NCI-H1930 (cell line): Measurements from ENCODE around the gene TTC9C.
"Not testable (repeated sequence)": the region's sequence is repeated elsewhere in the genome, so short reads cannot be mapped to it uniquely, and the experiment has no call there.

ENCODE experiments used
- DNase-seq, 2 experiments: peaks; one replicate each; lab custom pipeline; 2025; lab: John Stamatoyannopoulos, UW

The TTC9C gene

DNA sequence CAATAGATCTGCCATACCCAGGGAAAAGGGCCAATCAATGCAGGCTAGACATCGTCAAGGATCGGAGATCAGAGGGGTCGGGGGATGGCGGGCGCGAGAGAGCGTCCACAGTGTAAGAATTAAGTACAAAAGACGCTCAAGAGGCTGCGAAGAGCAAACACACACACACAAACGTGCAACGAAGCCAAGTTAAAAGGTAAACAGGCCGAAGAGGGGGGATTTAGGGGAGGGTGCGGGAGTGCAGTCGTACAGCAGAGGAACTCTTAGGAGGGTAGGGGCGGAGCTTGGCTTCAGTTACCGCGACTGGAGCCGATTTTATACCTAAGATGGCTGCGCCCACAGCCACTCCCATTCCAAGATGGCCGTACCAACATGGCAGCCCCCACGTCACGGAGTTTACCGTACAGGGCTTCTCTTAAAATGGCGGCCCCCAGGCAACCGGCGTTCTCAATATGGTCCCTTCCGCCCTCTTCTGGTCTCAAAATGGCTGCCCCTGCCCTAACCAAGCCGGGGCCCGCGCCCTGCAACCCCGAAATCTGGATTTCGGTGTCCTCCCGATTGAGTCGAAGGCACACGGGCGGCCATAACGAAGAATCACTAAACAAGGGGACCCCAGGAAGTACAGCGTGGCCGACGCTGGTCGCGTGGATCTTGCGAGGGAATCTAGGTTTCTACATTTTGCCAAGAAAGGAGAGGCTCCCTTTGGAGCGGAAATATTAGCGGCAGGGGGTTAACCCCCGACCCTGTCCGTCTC, 18.9 kb upstream of the TTC9C start:
- peak; percentile 95 to 97 for DNase-seq

GRCh38 chr11:62710001-62710345, 18.3 kb upstream of the TTC9C start:
- no peak for DNase-seq

DNA sequence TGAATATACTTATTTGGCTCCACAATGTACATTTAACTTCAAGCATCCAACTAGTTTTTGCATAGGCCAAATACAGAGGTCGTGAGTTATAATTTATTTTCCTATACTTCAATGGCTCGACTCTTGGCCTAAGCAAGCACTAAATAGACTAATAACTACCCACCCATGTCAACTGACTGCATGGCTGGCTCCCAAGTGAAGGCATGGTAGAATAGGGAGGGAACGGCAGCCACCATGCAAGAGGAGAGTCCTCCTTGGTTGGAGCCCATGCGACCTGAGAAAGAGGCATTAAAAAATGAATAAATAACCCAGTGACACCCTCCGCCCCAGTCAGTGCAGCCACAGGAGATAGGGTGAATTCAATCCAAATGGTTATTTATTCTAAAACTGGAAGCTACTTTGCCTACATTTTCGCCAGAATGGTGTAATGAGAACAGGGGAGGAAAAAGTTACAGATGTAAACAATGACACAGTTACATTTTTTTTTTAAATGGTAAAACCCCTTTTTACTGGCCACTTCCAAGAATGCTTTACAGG, 15.9 kb upstream of the TTC9C start:
- no peak for DNase-seq

DNA sequence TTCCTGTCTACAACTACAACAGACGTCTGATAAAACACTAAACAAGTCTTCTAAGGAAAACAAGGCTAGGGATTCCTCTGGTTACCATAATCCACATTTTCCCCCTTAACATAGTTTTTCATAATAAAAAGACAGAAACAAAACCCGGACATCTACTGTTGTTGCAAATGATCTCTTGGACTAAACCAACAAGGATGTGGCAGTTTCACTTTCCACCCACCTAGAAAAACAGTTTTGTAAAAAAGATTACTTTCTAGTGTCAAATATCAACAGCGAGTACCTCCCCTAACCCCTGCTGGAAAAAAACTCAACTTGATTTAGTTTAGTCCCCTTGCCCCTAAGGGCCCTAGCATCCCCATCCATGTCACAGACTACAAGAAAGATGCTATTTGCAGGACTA, 15.4 kb upstream of the TTC9C start:
- no peak for DNase-seq

GRCh38 chr11:62713343-62713742, 14.9 kb upstream of the TTC9C start:
- DNase-seq = no peak

GRCh38 chr11:62715150-62716130, 12.8 kb upstream of the TTC9C start:
- DNase-seq = no peak

DNA sequence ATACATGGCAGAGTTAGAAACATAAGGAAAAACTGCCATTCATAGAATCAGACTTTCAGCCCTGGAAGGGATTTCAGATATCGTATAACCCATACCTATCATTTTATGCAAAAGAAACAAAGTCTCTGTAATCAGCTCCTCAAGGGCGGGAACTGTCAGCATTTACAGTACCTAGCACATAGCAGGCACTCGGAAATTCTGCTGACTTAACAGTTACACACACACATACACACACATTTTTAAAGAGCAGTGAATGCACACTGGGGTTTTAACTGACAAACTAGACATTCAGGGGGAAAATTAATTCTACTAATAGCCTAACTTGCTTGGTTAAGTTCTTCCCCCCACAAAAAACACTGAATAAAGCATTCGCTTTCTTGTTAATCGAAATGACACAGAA, 12.1 kb upstream of the TTC9C start:
- no peak for DNase-seq

DNA sequence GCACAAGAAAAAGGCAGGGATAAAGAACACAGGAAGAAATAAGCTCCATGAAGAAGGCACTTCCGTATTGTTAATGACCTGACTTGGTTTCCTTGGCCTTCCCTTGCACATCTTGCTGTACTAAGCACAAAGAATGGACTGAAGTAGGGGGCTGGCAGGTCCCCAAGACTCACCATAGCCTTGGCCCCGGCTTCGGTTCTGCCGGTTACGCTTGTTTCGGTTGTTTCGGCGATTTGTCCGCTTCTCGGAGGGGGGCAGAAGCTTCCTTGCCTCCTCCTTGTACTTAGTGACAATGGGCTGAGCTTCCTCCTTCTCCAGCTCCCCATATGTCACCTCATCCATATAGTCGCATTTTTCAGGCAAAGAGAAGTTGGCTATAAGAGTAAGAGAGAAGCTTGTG, 11.5 kb upstream of the TTC9C start:
- DNase-seq = no peak

DNA sequence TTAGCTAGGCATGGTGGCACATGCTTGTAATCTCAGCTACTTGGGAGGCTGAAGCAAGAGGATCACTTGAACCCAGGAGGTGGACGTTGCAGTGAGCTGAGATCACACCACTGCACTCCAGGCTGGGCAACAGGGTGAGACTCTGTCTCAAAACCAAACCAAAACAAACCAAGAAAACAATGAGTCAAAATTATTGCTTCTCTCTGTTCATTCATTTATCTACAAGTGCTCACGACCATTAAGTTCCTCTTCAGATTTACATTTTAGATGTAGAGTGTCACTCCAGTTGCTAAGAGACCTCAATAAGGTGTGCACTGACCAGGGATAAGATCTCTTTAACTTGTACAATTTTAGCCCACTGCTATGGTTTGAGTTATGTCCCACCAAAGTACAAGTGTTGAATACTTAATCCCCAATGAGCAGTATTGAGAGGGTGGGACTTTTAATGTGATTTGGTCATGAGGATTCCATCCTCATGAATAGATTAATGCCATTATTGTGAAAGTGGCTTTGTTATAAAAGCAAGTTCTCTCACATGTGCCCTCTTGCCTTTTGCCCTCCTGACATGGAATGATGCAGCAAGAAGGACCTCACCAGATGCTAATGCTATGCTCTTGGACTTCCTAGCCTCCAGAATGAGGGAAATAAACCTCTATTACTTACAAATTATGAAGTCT, 8.8 kb upstream of the TTC9C start:
- DNase-seq = no peak

- no peak for DNase-seq
Measured at GRCh38 chr11:62721994-62722393, 6.3 kb upstream of the TTC9C start.

- DNase-seq = no peak
Measured at GRCh38 chr11:62724171-62724570, 4.1 kb upstream of the TTC9C start.

DNA sequence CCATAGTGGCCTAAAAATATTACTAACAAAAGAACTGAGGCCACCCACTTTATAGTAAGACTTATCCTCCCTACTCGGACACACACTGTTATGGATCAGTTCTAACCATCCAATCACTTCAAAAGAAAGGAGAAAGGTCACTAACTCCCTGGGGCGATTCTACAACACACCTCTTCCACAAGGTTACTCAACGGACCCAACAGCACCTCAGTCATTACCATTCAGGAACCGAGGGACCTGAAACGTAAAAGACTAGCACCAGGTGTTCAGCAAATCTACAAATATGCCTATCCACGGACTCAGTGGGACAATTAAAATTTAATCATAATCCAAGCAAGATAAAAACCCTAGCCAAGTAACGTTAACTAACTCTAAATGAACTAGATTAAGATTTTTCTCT, 2.6 kb upstream of the TTC9C start:
- no peak for DNase-seq

- no peak for DNase-seq
Measured at GRCh38 chr11:62726156-62726914, 2.0 kb upstream of the TTC9C start.

- DNase-seq = no peak
Measured at GRCh38 chr11:62726915-62727164, 1.4 kb upstream of the TTC9C start.

DNA sequence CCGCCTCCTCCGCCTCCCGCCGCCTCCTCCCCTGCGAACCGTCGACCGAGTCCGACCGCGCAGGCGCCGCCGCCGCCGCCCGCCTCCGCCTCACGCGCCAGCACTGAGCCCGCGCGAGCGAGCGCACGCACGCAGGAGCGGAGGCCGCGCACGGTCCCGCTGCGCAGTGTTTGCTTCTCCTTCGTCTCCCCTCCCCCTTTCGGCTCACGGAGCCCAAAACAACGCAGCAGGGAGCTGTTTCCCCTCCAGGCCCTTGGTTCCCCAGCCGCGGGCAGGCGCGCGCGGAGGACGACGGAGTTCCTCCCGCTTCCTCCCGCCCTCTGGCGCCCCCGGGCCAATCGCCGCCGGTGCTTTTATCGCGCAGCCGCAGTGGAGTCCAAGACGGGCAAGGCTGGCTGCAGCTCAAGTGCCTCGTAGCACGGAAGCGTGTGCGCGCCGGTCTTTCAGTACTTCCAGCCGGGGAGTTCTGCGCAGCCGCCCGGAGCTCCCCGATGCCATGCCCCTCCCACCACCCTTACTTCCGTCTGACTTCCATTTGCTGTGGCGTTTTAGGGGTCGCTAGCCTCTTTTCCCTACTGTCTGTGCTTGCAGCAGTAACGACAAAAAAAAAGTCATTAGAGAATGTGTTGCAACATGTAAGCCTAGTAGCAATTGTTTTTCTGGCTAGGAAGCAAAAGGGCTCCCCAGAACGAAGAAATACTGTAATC, 968 bp upstream of the TTC9C start, which contains the start of gene HNRNPUL2:
Gene HNRNPUL2 (minus strand): TSS at position 293 of the 707 bp plus-strand sequence. CDS start 301 bp downstream, outside the sequence.
- DNase-seq = peak; percentile 99

DNA sequence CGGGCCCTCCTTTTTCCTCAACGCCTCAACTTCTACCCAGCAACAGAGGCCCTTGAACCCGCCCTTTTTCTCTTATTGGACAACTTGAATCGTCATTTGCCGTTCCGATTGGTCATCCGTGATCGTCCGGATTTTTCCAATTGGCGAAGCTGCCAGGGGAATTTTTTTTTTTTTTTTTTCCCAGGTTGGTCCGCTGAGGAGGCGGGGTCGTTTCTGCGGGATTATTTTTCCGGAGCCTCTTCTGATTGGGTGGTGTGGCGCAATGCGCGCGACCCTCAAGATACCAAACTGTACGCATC, 465 bp upstream of the TTC9C start:
- peak; percentile 96 to 98 for DNase-seq

DNA sequence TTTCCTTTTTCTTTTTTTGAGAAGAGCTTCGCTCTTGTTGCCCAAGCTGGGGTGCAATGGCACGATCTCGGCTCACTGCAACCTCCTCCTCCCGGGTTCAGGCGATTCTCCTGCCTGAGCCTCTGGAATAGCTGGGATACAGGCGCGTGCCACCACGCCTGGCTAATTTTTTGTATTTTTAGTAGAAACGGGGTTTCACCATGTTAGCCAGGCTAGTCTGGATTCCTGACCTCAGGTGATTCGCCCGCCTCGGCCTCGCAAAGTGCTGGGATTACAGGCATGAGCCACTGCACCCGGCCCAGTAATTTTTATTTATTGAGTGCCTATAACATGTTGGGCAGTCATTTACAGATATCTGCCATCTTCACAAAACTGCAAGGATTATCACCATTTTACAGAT, 1.8 kb downstream of the TTC9C start:
- DNase-seq = not testable (repeated sequence)

DNA sequence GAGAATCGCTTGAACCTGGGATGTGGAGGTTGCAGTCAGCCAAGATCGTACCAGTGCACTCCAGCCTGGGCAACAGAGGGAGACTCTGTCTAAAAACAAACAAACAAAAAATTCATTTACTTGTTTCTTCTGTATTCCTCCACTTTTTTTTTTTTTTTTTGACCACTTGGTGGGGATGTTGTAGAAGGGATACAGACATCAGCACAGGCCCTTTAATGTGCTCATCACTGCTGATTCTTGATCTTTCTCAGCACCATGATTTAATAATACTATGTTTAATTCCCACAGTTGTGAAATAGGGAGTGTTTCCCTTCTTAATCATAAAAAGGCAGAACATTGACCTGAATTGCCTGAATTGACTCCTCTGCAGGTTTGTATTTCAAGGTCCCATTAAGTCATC, 4.5 kb downstream of the TTC9C start:
- DNase-seq = no peak

GRCh38 chr11:62737196-62737595, 8.9 kb downstream of the TTC9C start:
- no peak for DNase-seq

- no peak for DNase-seq
Measured at GRCh38 chr11:62747475-62748160, 19.3 kb downstream of the TTC9C start.

DNA sequence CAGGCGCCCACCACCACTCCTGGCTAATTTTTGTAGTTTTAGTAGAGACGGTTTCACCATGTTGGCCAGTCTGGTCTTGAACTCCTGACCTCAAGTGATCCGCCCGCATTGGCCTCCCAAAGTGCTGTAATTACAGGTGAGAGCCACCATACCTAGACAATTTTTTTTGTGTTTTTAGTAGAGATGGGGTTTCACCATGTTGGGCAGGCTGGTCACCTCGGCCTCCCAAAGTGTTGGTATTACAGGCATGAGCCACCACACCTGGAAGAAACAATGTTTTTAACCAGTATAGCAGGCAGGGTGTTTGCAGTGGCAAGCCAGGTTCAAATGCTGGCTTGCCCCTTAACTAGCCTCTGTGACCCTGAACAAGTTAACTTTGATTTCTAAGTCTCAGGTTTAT, 21.6 kb downstream of the TTC9C start:
- DNase-seq = not testable (repeated sequence)
